NOMO-1 (cell line): ENCODE results near the gene PHF21B.
"Not testable (repeated sequence)": the region's sequence is repeated elsewhere in the genome, so short reads cannot be mapped to it uniquely, and the experiment has no call there.

Experiments
- DNase-seq, 2 experiments: peaks; one replicate each; lab custom pipeline; 2025; ENCODE audit not compliant: unreplicated experiment in 2 of 2; lab: John Stamatoyannopoulos, UW

PHF21B gene

DNA sequence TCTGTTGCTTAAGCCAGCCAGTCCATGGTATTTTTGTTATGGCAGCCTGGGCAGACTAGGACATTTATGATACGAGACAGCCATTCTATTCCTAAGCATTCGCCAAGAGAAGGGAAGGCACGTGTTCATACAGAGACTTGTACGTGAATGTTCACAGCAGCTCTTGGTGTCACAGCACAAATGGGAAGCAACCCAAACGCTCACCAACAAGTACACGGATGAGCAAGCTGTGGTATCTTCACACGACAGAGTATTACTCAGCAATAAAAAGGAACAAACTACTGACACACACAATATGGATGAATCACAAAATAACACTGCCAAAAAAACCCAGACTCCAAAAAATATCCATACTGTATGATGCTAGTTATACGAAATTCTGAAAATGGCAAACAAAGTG, 85.1 kb downstream of the PHF21B start:
- DNase-seq, result no peak

DNA sequence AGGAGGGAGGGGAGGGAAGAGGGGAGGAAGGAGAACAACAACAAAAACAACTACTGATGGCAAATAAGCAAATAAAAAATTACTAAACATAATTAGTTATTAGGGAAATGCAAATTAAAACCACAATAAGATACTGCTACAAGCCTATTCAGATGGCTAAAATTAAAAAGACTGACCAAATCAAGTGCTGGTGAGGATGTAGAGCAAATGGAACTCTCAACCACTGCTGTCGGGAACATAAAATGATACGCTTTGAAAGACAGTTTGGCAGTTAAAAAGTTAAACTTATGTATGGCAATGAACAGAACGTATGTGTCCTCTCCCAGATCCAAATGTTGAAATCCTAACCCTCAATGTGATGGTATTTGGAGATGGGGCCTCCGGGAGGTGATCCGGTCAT, 85.7 kb downstream of the PHF21B start:
- no peak for DNase-seq

DNA sequence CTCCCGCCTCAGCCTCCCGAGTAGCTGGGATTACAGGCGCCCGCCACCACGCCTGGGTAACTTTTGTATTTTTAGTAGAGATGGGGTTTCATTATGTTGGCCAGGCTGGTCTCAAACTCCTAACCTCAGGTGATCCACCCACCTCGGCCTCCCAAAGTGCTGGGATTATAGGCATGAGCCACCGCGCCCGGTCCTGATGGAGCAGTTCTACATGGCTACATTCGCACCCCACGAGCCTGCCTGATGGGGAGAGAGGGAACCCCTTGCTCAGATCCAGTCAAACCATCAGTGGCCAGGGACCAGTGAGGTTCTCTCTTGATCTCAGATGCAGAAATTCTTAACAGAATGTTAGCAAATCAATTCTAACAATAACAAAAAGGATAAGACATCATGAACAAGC, 88.0 kb downstream of the PHF21B start:
- DNase-seq, result not testable (repeated sequence)

DNA sequence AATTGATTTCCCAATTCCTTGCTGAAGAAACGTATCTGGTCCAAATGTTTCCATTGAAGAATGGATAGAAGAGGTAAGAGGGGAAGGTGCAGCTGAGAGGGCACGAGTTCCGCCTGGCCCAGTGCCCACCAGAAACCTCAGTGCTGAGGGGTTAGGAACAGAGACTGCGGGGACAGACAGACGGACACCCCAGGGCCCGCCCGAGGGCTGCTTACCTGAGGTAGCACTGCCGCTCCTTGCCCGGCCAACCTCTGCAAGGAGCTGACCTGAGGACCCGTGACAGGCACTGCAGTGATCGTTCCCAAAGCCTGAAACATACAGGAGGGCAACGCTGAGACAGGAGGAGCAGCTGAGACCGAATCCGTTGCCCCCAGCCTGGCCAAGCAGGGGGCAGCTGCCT, 89.6 kb downstream of the PHF21B start:
- no peak for DNase-seq

DNA sequence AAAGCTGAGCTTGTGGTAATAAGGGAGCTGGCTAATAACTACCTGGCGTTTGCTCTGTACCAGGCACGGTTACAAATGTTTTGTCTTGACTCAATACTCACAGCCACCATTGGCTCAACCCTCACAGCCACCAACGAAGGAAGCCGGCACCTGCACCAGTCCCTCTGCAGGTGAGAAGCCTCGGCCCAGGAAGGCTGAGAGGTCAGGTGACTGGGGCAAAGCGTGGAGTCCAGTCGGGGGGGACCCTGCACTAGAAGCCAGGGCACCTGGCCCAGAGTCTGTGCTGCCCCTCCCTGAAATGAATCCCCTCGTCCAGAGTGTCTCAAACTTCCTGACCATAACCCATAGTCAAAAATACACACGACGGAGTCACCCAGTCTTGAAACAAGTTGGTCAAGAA, 90.1 kb downstream of the PHF21B start:
- DNase-seq, result no peak

DNA sequence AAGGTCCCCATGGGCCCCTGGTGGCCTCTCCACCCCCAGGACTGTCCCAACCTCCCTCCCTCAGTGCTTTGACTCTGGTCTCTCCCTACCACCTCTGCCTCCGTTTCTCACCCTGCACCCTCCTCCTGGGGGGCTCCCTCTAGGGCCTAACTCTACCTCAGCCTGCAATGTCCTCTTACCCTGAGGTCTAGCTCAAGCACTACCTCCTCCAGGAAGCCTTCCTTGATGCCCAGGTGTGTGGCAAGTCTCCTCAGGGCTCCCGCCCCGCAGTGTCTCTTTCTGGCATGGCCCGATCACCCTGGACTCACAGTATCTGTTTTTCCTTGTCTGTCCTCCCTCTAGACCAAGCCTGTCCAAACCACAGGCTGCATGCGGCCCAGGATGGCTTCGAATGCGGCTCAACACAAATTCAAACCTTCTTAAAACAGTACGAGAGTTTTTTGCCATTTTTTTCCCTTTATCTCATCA, 90.8 kb downstream of the PHF21B start:
- no peak for DNase-seq

DNA sequence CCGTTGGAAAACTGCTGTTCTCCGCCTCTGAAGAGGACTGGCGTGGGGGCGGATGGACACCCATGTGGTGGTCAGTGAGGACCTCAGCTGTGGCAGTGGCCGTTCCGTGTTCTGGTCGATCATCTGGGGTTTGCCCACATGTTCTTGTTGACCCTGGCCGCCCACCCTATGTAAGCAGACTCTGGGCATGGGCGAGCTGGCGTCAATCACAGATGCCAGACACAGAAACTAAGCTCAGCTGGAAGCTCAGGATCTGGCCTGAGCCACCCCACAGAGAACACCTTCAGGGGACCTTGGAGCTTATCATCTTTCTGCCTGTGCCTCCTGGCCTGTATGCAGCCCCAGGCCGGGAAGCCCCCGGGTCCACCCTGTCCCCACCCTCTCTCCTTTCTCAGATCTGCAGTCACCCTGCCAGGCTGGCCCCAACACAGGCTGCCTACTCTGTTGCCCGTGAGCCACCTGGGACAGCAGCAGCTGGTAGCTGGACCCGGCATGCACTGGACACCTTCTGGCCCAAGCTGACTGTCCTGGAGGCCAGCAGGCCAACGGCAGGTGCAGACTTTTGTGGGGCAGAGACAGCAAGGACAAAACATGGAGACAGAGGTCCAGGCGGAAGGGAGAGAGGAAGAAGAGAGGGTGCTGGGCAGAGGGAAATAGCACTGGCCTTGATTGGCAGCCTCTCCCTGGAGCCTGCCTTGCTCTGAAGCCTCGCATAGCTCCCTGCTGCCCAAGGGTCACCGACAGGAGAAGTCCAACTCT, 91.5 kb downstream of the PHF21B start:
- no peak for DNase-seq

DNA sequence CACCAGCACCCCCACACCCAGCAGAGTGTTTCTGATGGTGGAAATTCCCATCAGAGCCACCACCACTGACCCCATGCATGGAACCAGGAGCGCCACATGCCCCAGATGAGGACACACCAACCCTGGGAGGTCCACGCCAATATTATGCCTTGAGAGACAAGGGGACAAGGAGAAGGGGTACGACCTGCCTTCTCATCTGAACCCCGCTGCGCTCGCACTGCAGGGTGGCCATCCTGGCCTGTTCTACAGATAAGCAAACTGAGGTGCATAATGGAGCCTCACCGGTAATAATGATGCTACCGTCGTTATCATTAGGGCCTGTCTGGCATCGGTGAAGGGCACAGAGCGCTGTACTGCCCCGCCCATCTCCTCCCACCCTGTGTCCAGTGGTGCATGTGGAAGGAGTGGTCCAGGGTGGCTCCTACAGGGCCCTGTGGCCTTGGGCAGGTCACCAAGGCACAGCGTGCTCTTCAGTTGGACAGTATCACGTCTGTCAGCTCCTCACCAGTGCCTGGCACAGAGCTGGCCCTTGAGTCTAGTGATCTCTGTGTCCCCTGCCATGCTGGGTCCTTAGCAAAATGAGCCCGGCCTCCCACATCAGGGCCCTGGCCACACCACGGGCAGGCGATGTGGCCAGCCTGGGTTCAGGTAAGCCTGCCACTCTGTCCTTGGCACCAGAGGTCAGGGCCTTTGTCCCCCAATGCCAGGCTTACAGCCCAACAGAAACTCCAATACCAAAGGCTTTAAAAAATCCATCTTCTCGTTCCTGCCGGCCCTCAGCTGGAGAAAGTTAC, 92.2 kb downstream of the PHF21B start:
- no peak for DNase-seq

DNA sequence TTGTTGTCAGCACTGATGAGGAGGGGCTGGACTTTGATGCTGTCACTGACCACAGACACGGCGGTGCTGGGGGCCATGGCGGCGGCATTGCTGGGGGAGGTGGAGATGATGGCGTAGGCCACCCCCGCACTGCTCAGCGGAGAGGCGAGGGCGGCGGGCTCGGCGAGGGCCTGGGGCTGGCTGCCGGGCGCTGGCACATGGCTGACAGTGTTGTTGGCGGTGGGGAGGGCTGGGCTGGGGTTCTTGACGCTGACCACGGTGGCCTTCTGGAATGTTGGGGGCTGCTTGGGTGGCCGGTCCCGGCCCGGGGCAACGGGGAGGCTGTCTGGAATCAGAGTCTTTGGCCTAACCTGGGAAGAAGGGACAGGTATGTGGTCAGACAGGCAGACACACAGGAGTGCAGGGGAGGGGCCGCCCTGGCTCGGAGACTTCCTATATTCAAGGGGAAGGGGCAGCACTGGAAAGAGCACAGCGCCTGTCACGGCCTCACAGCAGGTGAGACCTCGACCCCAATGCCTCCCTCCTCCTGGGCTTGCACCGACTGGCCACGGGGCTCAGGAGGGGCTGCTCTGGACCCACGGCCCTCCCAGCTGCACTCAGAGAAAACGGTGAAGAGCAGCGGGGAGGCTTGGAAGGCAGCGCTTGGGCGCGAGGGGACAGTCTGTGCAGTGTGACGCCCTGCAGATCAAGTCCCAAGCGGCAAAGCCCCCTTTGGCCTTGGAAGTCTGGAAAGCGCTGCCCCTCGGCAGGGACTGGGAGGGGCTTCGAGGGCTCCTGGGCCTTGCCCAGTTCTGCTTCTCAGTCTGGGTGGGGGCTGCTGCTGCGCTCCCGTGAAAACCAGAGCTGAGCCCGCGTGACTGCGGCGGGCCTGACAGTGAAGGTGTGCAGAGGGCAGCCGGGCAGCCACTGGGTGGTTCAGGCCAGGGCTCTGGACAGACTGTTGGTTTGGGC, 93.2 kb downstream of the PHF21B start:
- DNase-seq, result no peak

DNA sequence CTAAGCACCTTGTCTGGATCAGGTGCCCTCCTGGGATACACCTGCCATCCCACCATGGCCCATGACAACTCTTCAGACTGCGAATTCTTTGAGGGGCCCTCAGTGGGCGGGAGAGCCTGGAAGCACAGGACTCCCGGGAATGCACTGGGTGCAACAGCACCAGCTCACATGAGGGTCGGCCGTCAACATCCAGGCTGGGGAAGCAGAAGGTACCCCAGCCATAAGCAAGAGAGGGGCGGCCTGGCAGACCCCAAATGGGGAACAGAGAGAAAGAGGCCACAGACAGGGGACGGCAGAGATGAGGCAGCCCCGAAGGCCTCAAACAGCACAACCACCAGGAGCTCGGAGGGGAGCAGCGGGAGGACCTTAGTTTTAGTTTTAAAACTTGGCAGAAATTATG, 94.4 kb downstream of the PHF21B start:
- DNase-seq, result no peak

DNA sequence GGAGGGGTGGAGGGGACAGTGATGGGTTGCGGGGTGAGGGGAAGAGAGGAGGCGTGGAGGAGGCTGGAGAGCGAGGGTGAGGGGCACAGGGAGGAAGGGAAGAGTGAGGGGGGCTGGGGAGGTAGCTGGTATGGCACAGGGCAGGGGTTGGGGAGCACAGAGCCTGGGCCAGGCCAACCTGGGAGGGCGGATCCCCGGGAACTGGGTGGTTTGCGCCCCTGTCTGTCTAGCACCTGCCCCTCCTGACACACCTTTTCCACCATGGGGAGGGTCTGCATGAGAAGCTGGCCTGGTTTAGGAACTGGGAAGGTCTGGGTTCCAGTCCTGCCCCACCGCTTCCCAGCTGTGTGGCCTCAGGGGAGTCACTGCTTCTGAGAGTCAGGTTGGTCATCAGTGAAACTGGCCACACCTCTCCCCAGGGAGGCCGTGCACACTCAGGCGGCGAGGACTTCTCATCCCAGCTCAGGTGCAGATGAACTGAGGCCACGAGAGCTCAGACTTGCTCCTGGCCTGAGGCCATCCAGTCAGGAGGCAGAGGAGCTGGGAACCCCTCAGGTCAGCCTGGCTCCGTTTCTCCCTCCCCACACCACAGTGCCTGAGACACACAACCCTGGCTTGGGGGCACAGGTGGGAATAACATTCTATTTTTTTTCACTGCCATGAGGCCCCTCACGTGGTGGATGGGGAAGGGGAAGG, 95.6 kb downstream of the PHF21B start:
- DNase-seq, result no peak

DNA sequence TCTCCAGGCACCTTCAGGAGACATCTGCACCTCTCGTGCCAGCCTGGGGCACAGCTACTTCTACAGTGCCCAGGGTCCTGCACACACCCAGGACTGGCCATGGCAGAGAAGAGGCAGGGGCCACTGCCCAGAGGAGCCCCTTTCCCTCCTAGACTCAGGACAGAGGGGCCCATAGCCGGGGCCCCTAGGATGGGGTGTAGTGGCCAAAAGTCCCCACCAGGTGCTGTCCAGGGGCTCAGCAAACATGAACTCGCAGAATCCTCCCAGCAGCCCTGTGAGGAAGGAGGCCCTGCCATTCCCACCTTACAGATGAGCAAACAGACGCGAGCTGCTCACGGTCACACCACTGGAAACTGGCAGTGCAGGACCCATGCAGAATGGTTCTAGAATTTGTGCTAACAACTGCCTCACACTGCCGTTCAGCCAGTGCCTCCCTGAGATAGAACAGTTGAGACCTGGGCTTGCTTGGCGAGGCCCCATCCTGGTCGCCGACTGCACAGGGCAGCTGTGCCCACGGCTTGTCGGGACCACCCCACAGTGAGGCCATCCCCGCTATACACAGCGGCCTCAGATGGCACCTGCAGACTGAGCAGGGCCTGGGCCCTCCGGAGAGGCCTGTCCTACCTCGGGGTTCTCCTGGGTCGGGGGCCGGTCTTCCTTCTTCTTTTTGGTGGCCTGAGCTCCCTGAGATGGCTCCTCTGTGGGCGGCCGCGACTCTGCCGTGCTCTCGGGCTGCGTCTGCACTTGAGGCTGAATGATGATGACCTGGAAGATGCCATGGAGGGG, 96.4 kb downstream of the PHF21B start:
- DNase-seq, result no peak

DNA sequence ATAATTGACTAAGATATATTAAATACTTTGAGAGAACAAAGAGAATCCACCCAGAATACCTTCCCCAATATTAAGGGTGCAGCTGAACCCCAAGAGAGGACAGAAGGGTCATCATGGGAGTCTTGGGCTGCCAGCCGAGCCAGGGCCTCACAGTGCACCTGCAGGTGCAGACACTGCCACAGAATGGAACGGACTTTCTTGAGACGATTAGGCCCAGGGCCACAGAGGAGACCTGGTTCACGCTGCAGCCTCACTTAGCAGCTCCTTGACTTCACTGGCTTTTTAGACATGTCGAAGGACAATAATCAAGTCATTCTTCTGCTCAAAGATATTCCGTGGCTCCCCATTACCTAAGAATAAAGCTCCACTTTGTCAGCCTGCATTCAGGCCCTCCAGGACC, 100.6 kb downstream of the PHF21B start:
- no peak for DNase-seq

DNA sequence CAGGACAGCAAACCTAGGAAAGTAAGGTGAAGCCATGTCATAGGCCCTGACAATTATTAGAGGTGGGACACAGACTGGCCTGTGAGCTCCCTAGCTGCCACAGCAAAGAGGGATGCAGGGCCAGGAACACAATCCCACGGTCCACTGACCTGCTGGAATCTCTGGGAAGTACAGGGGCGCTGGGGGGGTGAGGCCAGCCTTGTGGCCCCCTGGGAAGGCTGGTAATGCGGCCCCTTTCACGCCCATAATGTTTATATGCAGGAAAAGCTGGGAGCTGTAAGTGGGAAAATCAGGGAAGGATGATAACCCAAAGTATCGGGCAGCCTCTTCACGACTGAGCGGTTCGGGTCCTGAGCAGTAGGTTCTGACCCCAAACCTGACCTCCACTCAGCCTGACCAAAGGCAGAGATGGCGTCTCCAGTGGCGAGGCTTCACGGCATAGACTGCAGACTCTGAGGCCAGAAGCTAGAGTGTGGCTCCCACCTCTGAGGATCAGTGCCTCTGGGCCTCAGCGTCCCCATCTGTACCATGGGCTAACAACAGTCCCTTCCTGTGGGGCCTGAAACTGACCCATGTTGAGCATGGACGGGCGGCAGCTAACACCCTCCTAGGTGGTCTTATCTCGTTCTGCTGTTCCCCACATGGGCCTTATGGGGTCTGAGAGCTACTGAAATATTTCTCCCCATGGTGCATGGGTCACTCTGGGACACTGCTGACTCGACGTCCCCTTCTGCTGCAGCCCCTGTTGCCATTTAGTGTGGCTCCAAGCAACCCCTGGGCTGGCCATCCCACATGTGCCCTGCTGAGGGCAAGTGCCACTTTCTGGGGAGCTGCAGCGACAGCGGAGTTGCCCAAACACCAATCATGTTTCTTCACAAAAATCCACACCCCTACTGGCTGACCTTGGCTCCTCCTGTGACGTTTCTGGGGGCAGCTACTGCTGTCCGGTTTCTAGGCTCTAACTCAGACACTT, 101.8 kb downstream of the PHF21B start:
- no peak for DNase-seq

DNA sequence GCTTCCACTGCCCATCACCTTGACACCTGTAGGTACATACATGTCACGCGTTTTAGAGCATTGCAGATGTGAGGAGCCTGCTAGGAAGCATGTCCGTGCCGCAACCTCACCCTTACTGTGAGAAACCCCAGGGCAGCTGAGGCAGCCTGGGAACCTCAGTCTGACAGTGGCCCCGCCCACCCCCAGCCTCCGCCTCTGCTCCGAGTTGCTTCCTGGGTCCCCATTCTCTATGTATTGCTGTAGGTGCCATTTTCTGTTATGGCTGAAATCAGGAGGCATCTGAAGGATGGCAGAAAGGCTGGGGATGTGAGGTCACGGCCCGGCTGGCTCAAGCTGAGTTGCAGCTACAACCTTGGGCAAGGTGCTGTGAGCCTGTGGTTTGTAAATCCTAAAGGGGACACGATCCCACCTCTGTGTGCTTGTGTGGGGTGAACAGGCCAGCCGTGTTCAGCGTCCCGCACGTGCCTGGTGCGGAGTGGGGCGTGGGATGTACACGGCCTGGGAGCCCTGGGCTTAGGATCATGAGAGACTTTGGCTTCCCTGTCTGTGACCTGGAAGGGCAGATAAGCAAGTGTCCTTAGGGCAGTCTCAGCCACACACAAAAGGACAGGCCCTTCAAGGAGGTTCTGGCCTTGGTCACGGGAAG, 102.7 kb downstream of the PHF21B start:
- no peak for DNase-seq

DNA sequence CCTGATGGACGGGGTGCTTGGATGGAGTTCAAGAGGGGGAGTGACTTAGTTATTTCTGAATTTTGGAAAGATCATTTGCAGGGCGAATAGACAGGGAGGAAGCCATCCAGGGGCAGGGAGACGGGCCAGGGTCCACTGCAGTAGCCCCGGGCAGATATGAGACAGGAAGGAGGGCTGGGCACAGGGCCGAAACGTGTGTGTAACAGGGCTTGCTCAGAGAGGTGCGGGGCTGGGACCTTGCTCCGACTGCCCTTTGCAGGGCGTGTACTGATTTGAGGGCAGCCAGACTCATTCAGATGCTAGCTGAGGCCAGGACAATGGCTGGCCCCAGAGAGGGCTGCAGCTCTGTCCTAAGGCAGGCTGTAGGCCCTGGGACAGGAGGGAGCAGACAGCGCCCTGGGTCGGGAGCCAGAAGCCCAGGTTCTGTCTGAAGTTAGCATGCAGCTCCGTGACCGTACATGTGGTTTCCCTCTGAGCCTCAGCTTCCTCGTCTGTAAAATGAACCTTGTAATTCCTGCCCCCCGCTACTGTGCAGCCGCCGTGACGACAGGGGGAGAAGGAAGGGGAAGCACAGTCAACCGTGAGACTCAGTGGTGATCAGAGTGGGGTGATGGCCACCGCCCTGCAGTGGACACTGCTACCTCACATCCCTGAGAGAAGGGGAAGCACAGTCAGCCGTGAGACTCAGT, 103.4 kb downstream of the PHF21B start:
- no peak for DNase-seq

DNA sequence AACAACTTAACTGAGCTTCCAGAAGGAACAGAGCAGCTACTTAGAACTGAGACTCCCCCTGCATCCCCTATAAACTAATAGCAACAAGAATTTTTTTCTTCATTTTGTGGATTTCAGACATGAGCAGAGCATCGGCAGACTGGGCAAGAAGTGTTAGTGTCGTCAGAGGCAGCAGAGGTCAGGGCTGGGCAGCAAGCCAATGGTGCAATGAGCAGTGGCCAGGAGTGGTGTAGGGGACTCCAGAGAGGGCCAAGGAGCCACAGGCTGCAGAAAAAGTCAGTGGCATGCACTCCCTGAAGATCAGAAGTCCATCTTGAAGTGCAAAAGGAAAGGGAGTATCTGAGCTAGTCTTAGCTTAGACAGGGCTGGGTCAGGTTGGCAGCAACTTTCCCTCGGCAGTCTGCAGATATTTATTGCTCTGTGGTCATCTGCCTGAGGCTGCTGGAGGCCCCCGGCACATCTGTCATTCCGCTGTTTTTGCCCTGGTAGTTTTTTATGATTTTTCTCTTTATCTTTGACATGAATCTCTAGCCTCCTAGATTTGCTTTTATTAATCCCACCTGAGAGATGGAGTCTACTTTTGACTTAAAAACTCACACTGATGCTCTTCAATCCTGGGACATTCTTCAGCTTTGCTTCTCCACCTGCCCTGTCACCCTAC, 105.2 kb downstream of the PHF21B start:
- DNase-seq, result not testable (repeated sequence)
